ENCODE results near the gene LGALS4.

- TF ChIP-seq POLR2AphosphoS5 (IDR thresholded peaks at IDR 0.05; ENCODE audit: low read depth, low read length) = no peak
- TF ChIP-seq TAF1 (IDR thresholded peaks at IDR 0.05; ENCODE audit: borderline replicate concordance, insufficient read depth, low read length) = no peak
- no peak for TF ChIP-seq REST (IDR thresholded peaks at IDR 0.05; ENCODE audit: insufficient read depth in 1 of 2, low read depth in 2 of 2, low read length in 2 of 2)
Measured at GRCh38 chr19:38830039-38830733, 17.4 kb upstream of the LGALS4 start.
